GM12892 (cell line): ENCODE data around the gene TECTA.

ENCODE experiments used
- POLR2A ChIP-seq: IDR thresholded peaks from 2 replicates; pipeline ENCODE4 v1.6.1; 2011; ENCODE audit warnings: low read depth, low read length, control low read depth
- POLR2AphosphoS5 ChIP-seq: IDR thresholded peaks from 2 replicates; pipeline ENCODE4 v1.6.1; 2011; ENCODE audit warnings: low read depth, low read length, control low read depth

GRCh38 chr11:121071846-121072450 lies 29.1 kb upstream of the TECTA start:
- no peak for TF ChIP-seq POLR2A
- TF ChIP-seq POLR2AphosphoS5 = no peak
